Skin of body (tissue), 2 donors: ENCODE results near the gene CDK15. TPM values are rescaled to one million over a fixed set of nuclear protein-coding genes. Genes with fewer than 3 reads are reported as not detected.
"Not testable (repeated sequence)": the region's sequence is repeated elsewhere in the genome, so short reads cannot be mapped to it uniquely, and the experiment has no call there.

Experiments used
- DNase-seq: peaks from one replicate; lab custom pipeline; 2025; lab: John Stamatoyannopoulos, UW
- total RNA-seq: library from RNA; depleted of rRNA; stranded (reverse); fragments of >200 nt; gene quantifications from one replicate; pipeline ENCODE4 v1.2.3, GENCODE V29; 2014

Gene CDK15
- total RNA-seq, 1 donor from 2014 or later, result 1.6 TPM

GRCh38 chr2:201789395-201789794 lies 16.9 kb upstream of the CDK15 start:
- no peak for DNase-seq

- no peak for DNase-seq
These were observed 16.0 kb upstream of the CDK15 start for GRCh38 chr2:201790291-201790690.

- no peak for DNase-seq
These were observed 15.3 kb upstream of the CDK15 start for GRCh38 chr2:201790989-201791388.

- no peak for DNase-seq
These were observed 12.7 kb upstream of the CDK15 start for GRCh38 chr2:201793631-201794030.

DNA sequence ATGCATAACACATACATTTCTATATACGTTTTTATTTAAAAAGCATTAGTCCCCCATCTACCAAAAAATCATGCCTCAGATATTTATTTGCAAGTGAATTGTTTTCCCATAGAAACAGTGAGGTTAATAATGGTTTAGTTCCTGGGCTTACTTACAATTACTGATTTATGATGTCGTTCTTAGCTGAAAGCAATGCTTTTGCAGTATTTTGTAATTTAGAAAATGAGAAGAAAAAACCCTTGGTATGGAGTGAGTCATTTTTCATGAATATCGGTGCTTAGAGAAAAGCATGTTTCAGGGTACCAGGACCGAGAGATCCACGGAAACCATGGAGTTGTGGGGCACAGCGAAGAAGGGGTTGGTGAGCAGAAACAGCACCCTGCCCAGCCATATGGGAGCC lies 12.0 kb upstream of the CDK15 start:
- no peak for DNase-seq

DNA sequence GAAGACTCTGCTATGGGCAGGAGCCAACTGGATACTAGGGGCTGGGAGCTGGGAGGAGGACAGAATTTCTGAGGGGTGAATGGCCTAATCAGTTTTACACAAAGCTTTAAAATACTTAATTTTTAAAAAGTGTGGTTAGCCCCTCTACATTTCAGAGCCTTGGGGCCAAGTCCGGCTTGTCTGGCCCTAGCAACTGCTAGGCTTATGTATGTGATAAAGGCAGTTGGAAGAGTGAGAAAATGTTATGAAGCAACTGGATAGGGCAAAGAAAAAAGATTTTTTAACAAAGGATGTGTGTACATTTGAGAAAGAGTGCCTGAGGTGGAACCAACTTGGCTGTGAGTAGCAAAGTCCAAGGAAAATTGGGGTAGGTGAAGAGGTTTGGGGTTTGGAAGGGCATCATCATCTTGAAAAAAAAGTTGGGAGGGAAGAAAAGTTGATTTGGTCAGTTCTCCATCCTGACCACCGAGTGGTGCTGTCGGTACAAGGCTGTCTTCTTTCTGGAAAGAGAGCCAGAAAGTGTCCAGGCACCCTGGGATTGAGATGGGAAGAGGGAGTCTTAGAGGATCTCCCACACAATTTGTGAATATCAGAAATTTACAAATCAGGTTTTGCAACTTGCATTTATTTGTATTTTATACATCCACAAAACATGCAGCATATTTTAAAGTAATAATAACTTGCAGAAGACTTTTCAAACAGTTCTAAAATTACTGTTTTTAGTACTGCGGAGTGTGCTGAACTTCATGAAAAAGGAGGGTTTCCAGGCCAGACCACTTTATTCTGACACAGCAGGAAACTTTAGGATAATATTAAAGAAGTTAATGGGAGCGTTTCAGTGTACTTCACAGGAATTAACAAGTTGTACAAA lies 10.5 kb upstream of the CDK15 start:
- DNase-seq, result no peak

DNA sequence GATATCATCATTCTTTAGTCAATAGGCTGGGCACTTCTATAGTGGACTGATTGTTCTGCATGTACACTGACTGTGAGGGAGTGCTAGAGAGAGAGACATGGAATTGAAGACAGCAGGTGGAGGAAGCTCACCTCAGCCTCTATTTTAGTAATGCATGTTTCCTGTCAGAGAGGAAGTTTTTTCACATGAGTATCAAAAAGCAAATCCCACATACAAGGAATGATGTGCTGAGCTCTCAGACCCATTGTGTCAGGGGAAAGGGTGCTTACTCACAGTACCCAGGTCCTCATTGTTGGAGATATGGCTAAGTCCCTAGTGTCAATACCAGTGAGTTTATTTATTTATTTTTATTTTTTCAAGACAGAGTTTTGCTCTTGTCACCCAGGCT lies 9.9 kb upstream of the CDK15 start:
- DNase-seq, result no peak

- no peak for DNase-seq
These were observed 9.0 kb upstream of the CDK15 start for GRCh38 chr2:201797175-201797840.

DNA sequence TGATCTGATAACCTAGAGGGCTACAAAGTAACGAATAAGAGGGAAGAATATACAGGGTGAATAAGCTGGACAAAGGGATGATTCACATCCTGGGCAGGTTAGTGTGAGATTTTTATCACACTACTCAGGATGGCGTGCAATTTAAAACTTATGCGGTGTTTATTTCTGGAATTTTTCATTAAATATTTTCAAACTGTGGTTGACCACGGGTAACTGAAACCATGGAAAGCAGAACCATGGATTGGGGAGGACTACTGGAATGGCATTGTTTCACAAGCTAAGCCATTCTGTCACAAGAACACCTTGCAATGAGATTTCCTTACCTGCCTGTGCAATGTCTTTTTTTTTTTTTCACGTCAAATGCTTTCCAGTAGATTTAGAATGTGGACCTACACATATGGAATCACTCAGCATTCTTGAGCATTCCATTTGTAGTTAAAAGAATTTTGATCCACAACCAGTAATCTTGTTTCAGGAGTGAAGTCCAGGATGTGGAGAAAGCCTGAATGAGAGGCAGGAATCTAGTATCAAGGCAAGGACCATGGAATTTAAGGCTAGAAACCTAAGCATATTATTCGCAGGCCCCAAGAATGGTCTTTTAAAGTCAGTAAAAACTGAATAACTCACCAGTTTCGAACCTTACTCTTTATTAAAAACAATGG lies 8.0 kb upstream of the CDK15 start:
- DNase-seq, result no peak

DNA sequence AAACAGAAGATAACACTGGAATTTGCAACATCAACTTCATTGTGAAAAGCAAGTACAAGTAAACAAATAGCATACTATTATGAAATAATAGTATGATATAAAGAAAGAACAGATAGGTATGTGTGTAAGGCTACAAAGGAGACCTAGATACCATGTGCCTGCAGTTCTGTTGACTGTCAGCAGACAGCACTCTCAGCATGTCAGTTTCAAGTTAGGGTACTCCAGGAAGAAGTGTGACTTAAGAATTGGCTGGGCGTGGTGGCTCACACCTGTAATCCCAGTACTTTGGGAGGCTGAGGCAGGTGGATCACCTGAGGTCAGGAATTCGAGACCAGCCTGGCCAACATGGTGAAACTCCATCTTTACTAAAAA lies 7.4 kb upstream of the CDK15 start:
- not testable (repeated sequence) for DNase-seq

DNA sequence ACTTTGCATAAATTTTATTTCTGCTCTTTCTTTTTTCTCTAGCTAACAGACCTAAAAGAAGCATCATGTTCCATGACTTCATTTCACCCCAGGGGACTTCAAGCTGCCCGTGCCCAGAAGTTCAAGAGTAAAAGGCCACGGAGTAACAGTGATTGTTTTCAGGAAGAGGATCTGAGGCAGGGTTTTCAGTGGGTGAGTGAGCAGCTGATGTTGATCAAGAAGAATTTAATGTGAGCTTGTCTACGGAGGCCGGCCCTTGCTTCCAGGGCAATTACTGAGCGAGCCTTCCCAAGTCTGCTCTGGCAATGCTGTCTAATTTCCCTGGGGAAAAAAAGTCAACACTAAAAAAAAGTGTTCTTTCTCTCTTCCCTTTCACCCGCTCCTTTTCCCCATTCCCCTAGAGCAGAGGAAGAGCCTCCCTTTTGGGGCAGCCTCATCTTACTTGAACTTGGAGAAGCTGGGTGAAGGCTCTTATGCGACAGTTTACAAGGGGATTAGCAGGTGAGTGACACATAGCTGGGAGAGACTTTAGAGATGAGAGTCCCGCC lies 1.2 kb downstream of the CDK15 start:
- DNase-seq, result peak; percentile 68

- DNase-seq, result no peak
These were observed 1.7 kb downstream of the CDK15 start for GRCh38 chr2:201808027-201808426.

DNA sequence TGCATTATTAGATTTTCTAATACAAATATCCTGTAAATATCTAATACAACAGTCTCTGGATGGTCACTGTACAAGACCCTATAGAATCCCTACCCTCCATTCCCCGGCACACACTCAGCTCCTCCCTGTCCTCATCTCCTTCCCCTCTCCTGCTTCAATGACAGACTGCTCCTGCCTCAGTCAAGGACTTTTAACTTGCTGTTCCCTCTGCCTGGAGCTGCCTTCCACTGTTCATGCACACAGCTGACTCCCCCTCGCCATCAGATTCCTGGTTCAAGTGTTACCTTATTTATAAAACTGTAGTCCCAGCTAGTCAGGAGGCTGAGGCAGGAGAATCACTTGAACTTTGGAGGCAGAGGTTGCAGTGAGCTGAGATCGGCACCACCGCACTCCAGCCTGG lies 3.3 kb downstream of the CDK15 start:
- no peak for DNase-seq

GRCh38 chr2:201810604-201811003 lies 4.3 kb downstream of the CDK15 start:
- not testable (repeated sequence) for DNase-seq

DNA sequence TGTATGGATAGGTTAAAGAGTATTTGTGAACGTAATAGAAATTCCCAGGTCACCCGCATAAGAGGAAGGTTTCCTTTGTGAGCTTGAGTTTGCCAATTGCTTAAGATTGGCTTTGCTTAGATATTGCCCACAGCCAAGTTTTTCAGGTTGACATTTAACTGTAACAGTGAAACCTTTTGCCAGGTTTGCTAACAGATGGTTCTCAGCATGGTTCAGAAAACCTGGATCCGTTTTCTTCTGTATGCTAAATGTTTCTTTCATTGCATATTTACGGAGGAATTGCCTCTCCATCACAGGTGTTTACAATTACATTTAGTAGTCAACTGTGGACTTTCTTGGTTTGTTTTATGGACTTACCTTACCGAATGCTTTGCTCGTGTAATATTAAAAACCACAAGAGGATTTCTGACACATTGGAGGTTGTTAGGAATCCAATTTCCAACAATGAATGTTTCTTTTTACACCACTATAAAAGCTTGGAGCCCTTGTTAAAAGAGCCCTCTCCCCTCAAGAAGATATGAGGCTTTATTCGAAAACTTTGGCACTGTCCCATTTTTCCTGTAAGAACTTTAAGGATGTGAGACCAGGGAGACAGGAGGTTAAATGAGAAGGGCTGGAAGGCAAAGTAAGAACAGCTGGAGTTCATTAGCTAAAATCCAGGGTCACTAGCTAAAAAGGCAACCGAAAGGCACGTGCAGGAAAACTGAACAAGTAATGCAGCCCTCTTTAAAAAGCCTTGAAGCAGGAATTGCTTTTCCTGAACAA lies 7.8 kb downstream of the CDK15 start:
- peak; percentile 13 for DNase-seq

- no peak for DNase-seq
These were observed 10.6 kb downstream of the CDK15 start for GRCh38 chr2:201816657-201817575.

DNA sequence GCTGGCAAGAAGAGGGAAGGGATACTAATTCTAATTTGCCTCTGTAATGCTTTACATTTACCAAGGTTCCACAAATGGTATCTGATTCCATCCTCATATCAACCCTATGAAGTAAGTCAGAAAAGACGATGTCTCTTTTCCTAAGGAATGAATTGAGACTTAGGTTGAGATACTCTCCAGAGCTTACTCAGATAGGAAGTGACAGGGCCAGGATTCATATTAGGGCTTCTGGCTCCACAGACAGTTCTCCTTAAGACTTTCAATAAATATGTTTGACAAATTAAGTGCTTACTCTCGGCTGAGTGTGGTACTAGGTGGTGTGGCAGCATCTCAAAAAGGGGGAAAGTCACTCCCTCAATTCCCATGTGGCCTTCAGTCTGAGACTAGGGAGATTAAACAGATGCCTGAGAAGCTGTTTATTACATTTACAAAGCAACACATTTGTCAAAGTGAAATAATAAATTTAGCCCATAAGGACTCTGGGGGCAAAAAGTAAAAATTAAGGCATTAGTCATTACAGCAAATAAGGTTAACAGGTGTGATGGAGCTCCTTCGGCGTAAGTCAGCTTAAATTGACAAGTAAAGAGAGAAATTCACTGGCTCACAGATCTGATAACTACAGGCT lies 14.2 kb downstream of the CDK15 start:
- no peak for DNase-seq

DNA sequence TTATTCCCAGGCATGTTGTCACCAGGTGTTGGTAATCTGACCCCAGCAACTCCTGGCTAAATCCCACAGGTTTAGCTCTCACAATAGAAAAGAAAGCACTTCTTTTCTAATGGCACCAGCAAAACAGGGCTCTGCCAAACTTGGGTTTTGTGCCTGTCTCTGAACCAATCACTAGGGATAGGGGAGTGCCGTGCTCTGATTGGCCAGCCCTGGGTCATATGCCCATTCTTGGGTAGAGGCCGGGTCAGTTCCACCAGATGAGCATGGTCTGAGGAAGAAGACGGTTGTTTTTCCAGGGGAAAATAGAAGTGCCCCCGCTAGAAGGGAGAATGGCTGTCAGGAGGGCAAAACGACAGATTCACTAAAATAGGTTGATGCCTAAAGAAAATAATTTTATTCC lies 14.7 kb downstream of the CDK15 start:
- DNase-seq, result no peak

GRCh38 chr2:201824212-201824611 lies 17.9 kb downstream of the CDK15 start:
- no peak for DNase-seq

DNA sequence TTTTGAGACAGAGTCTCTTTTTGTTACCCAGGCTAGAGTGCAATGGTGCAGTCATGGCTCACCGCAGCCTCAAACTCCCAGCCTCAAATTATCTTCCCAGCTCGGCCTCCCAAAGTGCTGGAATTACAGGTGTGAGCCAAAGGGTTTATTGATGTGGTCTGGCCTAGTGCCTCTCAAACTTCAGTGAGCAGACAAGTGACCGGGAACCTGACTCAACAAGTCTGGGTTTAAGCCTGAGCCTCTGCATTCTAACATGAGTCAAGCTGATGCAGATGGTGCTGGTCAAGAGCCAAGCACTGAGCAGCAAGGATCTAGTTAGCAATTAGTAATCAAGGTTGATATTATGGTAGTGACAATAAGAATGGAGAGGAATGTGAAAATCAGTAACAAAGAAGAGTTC lies 21.3 kb downstream of the CDK15 start:
- DNase-seq, result no peak
